ENCODE results near the gene PRKCZ. TPM values are rescaled to one million over a fixed set of nuclear protein-coding genes. Genes with fewer than 3 reads are reported as not detected.
A peak's percentile ranks its signal among the peaks of the same experiment; 100 is the strongest.

The PRKCZ gene
- total and polyA plus RNA-seq, 9 of the 15 experiments (the other 6 are each of a cell fraction or from before 2014, with no cell fraction given) = 0.07 to 3.1 (median 1.3) TPM

- H3K79me2 ChIP-seq (ENCODE audit: control insufficient read depth, insufficient read depth, low read length) = peaks cover 99% of the 10 kb centered on the region
- peaks cover 36 to 94% of the 10 kb centered on the region in 2 experiments for H3K4me1 ChIP-seq (replicated peaks in 1 of 2; ENCODE audit: control insufficient read depth in 2 of 2, insufficient read depth in 2 of 2, low read length in 2 of 2)
- no peak overlapping the region for H2AFZ ChIP-seq (ENCODE audit: low read depth, low read length)
- 71% methylated on average over 26 of the region's 27 CpGs for WGBS (ENCODE audit: insufficient coverage, low coverage, missing lambda C conversion rate)
- peak overlapping the region in 1 of 2 experiments; percentile 86; a peak in 2 of 4 replicates for H3K9ac ChIP-seq (ENCODE audit: insufficient read depth in 1 of 2, low read depth in 2 of 2, low read length in 2 of 2)
- BruUV-seq (replicated peaks) = no TSS peak
- DNase-seq (ENCODE audit: extremely low read depth in 1 of 4, low spot score in 3 of 4) (no peak), ATAC-seq (no peak), FAIRE-seq (no peak)
- in situ Hi-C loops (cut with MboI) = loop anchor here (5.0 kb wide), 1 partner anchor 37 kb away; no protein-coding TSS in a partner anchor
- no peaks in the 10 kb centered on the region for H3K27me3 ChIP-seq (ENCODE audit: control insufficient read depth in 2 of 2, insufficient read depth in 2 of 2, low read length in 2 of 2)
- H4K20me1 ChIP-seq (replicated peaks; ENCODE audit: control insufficient read depth, insufficient read depth, low read length) = peaks cover 93% of the 10 kb centered on the region
- TF ChIP-seq RBFOX2 (IDR thresholded peaks at IDR 0.05; ENCODE audit: low read depth, low read length) (peak; percentile 45; the same call in 1 of the 2 replicates), CXXC5 (CRISPR knock-in tag; IDR thresholded peaks at IDR 0.05) (0 out of 2 replicates have a peak, but pooled peaks have one; percentile 21), CEBPG (CRISPR knock-in tag; IDR thresholded peaks at IDR 0.05) (peak; percentile 77), CEBPG (tag; conservative IDR thresholded peaks at IDR 0.05 in 1 of 2, IDR thresholded peaks at IDR 0.05 in 1 of 2) (peak; percentile 94 to 98), MEF2A (IDR thresholded peaks at IDR 0.05; ENCODE audit: control insufficient read depth, low read depth, low read length) (no peak), CEBPB (tag; IDR thresholded peaks at IDR 0.05) (peak; percentile 99), HMGN3 (IDR thresholded peaks at IDR 0.05; ENCODE audit: borderline replicate concordance, extremely low read depth, insufficient read length, low read depth, low read length) (peak; percentile 27), ZNF77 (CRISPR knock-in tag; IDR thresholded peaks at IDR 0.05) (no peak), SMAD4 (CRISPR knock-in tag; conservative IDR thresholded peaks at IDR 0.05) (peak; percentile 62)
- TF ChIP-seq, protein P1, sequence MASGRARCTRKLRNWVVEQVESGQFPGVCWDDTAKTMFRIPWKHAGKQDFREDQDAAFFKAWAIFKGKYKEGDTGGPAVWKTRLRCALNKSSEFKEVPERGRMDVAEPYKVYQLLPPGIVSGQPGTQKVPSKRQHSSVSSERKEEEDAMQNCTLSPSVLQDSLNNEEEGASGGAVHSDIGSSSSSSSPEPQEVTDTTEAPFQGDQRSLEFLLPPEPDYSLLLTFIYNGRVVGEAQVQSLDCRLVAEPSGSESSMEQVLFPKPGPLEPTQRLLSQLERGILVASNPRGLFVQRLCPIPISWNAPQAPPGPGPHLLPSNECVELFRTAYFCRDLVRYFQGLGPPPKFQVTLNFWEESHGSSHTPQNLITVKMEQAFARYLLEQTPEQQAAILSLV (tag; IDR thresholded peaks at IDR 0.05) = 0 out of 2 replicates have a peak, but pooled peaks have one; percentile 54
- TF ChIP-seq, protein P2, sequence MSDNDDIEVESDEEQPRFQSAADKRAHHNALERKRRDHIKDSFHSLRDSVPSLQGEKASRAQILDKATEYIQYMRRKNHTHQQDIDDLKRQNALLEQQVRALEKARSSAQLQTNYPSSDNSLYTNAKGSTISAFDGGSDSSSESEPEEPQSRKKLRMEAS (CRISPR knock-in tag; IDR thresholded peaks at IDR 0.05) = 0 out of 2 replicates have a peak, but pooled peaks have one; percentile 24
- H3K9me1 ChIP-seq (ENCODE audit: control insufficient read depth, insufficient read depth, low read length) = peaks cover 43% of the 10 kb centered on the region
- intact Hi-C loops (cut with micrococcal nuclease) = no loop called here
- H3K4me2 ChIP-seq (ENCODE audit: insufficient read depth, low read length) = no peak overlapping the region
- POLR2A ChIA-PET = interaction anchor here (0.5 to 1.7 kb wide), 8 partner anchors 14 to 124 kb away, joined by 3 to 6 read pairs (median 4); no protein-coding TSS in a partner anchor
- no peak overlapping the region for H3K27ac ChIP-seq (ENCODE audit: extremely low read depth, low read depth, low read length)
- no peaks in the 10 kb centered on the region for H3K9me3 ChIP-seq (replicated peaks; ENCODE audit: control insufficient read depth, insufficient read depth, low read depth, low read length)
- H3K36me3 ChIP-seq (ENCODE audit: control insufficient read depth, insufficient read depth, low read length) = peaks cover 26% of the 10 kb centered on the region; the same call in 2 of the 3 replicates
- CTCF ChIA-PET (ENCODE audit: low intra/inter-chr PET ratio) = no interaction called here
- H3K4me3 ChIP-seq = no peak overlapping the region
These were observed 184.0 kb downstream of the PRKCZ start for GRCh38 chr1:2233997-2234761.
